Eye (tissue), 1 donor: ENCODE measurements around the gene EEF1AKMT4.

Source experiments
- DNase-seq: peaks from one replicate; pipeline ENCODE4 v3.0.0-alpha.2; 2015

The EEF1AKMT4 gene

GRCh38 chr3:184236033-184236410, 13.4 kb upstream of the EEF1AKMT4 start:
- no peak for DNase-seq

- no peak for DNase-seq
Measured at GRCh38 chr3:184236636-184237035, 12.8 kb upstream of the EEF1AKMT4 start.

- DNase-seq, result no peak
Measured at GRCh38 chr3:184237211-184237610, 12.3 kb upstream of the EEF1AKMT4 start.

GRCh38 chr3:184237807-184238206, 11.7 kb upstream of the EEF1AKMT4 start:
- no peak for DNase-seq

- no peak for DNase-seq
Measured at GRCh38 chr3:184238246-184238818, 11.1 kb upstream of the EEF1AKMT4 start.

- no peak for DNase-seq
Measured at GRCh38 chr3:184239221-184239620, 10.3 kb upstream of the EEF1AKMT4 start.

GRCh38 chr3:184239708-184240107, 9.8 kb upstream of the EEF1AKMT4 start:
- no peak for DNase-seq

GRCh38 chr3:184240384-184241140, 8.9 kb upstream of the EEF1AKMT4 start:
- DNase-seq, result peak; percentile 62

- no peak for DNase-seq
Measured at GRCh38 chr3:184241141-184241446, 8.4 kb upstream of the EEF1AKMT4 start.

GRCh38 chr3:184241447-184242296, 7.8 kb upstream of the EEF1AKMT4 start:
- no peak for DNase-seq

- no peak for DNase-seq
Measured at GRCh38 chr3:184242297-184242685, 7.2 kb upstream of the EEF1AKMT4 start.

- DNase-seq, result peak; percentile 96
Measured at GRCh38 chr3:184248454-184249411, 739 bp upstream of the EEF1AKMT4 start, which contains the start of gene ALG3. Gene ALG3, minus strand, starts transcription at chr3:184248962. Its CDS starts 22 bp downstream, at chr3:184248940.

- DNase-seq, result peak; percentile 93
Measured at GRCh38 chr3:184250167-184250828, 826 bp downstream of the EEF1AKMT4 start.

- DNase-seq, result no peak
Measured at GRCh38 chr3:184255291-184256039, 6.0 kb downstream of the EEF1AKMT4 start.

GRCh38 chr3:184257083-184257915, 7.8 kb downstream of the EEF1AKMT4 start:
- no peak for DNase-seq

- DNase-seq, result no peak
Measured at GRCh38 chr3:184258926-184259325, 9.5 kb downstream of the EEF1AKMT4 start.

- DNase-seq, result peak; percentile 16
Measured at GRCh38 chr3:184259396-184259877, 10.0 kb downstream of the EEF1AKMT4 start.

- peak; percentile 63 for DNase-seq
Measured at GRCh38 chr3:184259878-184260723, 10.6 kb downstream of the EEF1AKMT4 start.

- DNase-seq, result peak; percentile 70
Measured at GRCh38 chr3:184260724-184261269, 11.3 kb downstream of the EEF1AKMT4 start.
